Peyer's patch (tissue), 4 donors: ENCODE results near the gene PTPN2. TPM values are rescaled to one million over a fixed set of nuclear protein-coding genes. Genes with fewer than 3 reads are reported as not detected.

Experiments
- DNase-seq, 3 donors: peaks; one replicate each; pipeline ENCODE4 v3.0.0-alpha.2; 2017 to 2019
- H3K27ac ChIP-seq, 4 donors: fragments of 200-600 bp; sonication (generic); one replicate each; pipeline ENCODE4 v1.5.1; 2016 to 2019
- H3K27me3 ChIP-seq, 2 donors: fragments of 200-600 bp; sonication (generic); one replicate each; pipeline ENCODE4 v1.5.1; 2019
- H3K36me3 ChIP-seq, 3 donors: fragments of 200-600 bp; sonication (generic); one replicate each; pipeline ENCODE4 v1.5.1; 2016 to 2019
- H3K4me1 ChIP-seq, 4 donors: fragments of 200-600 bp; sonication (generic); one replicate each; pipeline ENCODE4 v1.5.1; 2016 to 2019
- H3K4me3 ChIP-seq, 4 donors: fragments of 200-600 bp; sonication (generic); 1 replicate in 3 of 4; 2 replicates in 1 of 4; pipeline ENCODE4 v1.5.1; 2016 to 2019; ENCODE audit warnings: mild to moderate bottlenecking in 1 of 4
- H3K9me3 ChIP-seq, 4 donors: fragments of 200-600 bp; sonication (generic); one replicate each; pipeline ENCODE4 v1.5.1; 2016 to 2019; ENCODE audit warnings: mild to moderate bottlenecking in 1 of 4
- POLR2A ChIP-seq, 2 donors: fragments of 450-650 bp; IDR thresholded peaks; one replicate each; pipeline ENCODE4 v1.5.1; 2017; ENCODE audit warnings: antibody characterized with exemption in 2 of 2, mild to moderate bottlenecking in 2 of 2, moderate library complexity in 2 of 2
- small RNA-seq, 2 donors: library from RNA; depleted of rRNA; stranded (forward); fragments of <200 nt; gene quantifications; one replicate each; pipeline ENCODE3, GENCODE V24; 2016
- total RNA-seq, 4 donors: library from RNA; depleted of rRNA; stranded (reverse); fragments of >200 nt; gene quantifications; one replicate each; pipeline ENCODE4 v1.1.0, GENCODE V29; 2016
- TF ChIP-seq, protein P1 (sequence below), 6 experiments: fragments of 450-650 bp in 4 of 6; fragments of 200-600 bp in 2 of 6; sonication (generic) in 1 of 6; IDR thresholded peaks; one replicate each; pipeline ENCODE4 v1.5.1; 2017 to 2019; ENCODE audit warnings: antibody characterized with exemption in 6 of 6, mild to moderate bottlenecking in 3 of 6, moderate library complexity in 1 of 6

Gene PTPN2
- total RNA-seq, 4 donors from 2014 or later, result 28.9 to 43.7 (median 29.3) TPM

DNA sequence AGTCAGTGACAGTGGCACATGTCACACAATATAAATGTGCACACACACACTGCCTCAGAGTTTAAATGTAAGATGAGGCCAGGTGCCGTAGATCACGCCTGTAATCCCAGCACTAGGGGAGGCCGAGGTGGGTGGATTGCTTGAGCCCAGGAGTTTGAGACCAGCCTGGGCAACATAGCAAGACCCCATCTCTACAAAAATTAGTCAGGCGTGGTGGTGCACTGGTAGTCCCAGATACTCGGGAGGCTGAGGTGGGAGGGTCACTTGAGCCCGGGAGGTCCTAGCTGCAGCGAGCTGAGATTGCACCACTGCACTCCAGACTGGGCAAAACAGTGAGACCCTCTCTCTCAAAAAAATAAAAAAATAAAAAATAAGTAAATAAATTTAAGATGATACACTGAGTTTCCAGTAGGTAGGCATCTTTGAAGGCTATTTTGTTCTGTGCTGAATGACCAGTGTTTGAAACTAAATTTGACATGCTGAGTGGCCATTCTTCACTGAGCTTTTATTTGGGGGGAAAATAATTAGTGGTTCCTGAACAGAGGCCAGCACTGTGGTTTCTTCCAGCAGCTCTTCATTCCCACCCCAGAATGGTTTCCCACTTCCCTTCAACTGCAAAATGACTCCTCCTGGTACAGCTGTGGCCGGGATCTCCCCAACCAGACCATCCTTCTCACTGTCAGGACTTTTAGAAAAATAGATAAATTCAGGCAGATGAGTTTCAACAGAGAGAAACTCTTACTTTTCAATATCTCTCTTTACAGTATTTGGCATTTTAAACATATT is 136.3 kb downstream of the PTPN2 start:
- Histone ChIP-seq H3K4me3 (no peak overlapping the region), H3K27ac (no peak overlapping the region), H3K36me3 (no peaks in the 10 kb centered on the region), H3K27me3 (no peaks in the 10 kb centered on the region), H3K4me1 (no peaks in the 10 kb centered on the region), H3K9me3 (no peaks in the 10 kb centered on the region)
- DNase-seq, result no peak
- TF ChIP-seq, protein P1, sequence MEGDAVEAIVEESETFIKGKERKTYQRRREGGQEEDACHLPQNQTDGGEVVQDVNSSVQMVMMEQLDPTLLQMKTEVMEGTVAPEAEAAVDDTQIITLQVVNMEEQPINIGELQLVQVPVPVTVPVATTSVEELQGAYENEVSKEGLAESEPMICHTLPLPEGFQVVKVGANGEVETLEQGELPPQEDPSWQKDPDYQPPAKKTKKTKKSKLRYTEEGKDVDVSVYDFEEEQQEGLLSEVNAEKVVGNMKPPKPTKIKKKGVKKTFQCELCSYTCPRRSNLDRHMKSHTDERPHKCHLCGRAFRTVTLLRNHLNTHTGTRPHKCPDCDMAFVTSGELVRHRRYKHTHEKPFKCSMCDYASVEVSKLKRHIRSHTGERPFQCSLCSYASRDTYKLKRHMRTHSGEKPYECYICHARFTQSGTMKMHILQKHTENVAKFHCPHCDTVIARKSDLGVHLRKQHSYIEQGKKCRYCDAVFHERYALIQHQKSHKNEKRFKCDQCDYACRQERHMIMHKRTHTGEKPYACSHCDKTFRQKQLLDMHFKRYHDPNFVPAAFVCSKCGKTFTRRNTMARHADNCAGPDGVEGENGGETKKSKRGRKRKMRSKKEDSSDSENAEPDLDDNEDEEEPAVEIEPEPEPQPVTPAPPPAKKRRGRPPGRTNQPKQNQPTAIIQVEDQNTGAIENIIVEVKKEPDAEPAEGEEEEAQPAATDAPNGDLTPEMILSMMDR (IDR thresholded peaks at IDR 0.05), result no peak
- no peak for TF ChIP-seq POLR2A (IDR thresholded peaks at IDR 0.05)

DNA sequence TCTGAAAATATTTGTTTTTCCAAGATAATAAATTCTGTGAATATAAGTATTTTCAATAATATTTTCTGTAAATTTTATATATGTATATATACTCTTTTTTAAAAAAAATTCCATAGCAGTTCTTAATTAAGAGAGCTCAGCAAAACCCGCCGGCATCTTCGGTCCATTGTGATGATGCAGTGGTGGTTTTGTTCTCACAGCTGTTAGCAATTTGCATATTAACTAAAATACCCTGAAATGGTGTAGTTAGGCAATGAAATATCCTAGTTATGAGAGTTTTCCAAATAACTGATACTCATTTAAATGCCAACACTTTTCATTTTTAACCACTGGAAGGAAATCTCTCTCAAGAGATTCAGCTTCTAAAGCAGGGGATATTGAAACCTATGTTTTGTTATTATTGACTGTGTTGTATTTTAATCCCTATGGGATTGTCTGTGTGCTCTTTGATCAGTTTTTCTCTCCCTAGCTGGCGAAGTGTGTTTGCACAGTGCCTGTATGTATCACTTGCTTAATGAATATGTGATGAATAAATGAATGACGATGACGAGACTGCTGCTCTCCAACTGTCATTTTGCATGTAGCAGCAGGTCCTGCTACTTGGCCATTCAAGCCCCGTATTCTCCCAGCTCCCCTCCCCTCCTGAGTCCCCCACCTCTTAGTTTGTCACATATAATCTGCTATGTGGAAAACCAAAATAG is 138.8 kb downstream of the PTPN2 start:
- Histone ChIP-seq H3K9me3 (no peaks in the 10 kb centered on the region), H3K27me3 (no peaks in the 10 kb centered on the region), H3K4me1 (no peaks in the 10 kb centered on the region), H3K36me3 (no peaks in the 10 kb centered on the region), H3K4me3 (no peak overlapping the region), H3K27ac (no peak overlapping the region)
- no peak for DNase-seq
- no peak for TF ChIP-seq POLR2A (IDR thresholded peaks at IDR 0.05)
- TF ChIP-seq, protein P1 (IDR thresholded peaks at IDR 0.05), result no peak

DNA sequence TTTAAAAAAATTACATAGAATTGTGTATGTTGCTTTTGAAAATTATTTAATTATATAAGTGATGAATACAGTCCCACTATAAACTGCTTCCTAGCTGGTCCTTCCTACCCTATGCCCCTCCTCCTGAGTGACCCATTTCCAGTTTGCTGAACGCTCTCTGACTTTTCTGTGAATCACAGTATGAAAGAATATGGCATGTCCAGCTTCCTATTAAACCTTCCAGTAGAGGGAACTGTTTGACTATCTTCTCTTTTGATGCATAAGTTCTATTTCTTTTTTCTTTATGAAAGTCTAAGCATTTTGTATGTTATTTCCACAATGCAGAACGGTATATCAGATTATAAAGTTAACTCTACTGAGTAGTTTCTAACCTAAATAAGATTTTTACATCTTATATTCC is 139.9 kb downstream of the PTPN2 start:
- no peaks in the 10 kb centered on the region for H3K4me1 ChIP-seq
- no peak overlapping the region for H3K27ac ChIP-seq
- H3K27me3 ChIP-seq, result no peaks in the 10 kb centered on the region
- H3K4me3 ChIP-seq, result no peak overlapping the region
- H3K36me3 ChIP-seq, result no peaks in the 10 kb centered on the region
- DNase-seq, result no peak
- no peaks in the 10 kb centered on the region for H3K9me3 ChIP-seq
- TF ChIP-seq, protein P1 (IDR thresholded peaks at IDR 0.05), result peak in 4 of 6 experiments; percentile 49 to 69 (median 61)
- no peak for TF ChIP-seq POLR2A (IDR thresholded peaks at IDR 0.05)

DNA sequence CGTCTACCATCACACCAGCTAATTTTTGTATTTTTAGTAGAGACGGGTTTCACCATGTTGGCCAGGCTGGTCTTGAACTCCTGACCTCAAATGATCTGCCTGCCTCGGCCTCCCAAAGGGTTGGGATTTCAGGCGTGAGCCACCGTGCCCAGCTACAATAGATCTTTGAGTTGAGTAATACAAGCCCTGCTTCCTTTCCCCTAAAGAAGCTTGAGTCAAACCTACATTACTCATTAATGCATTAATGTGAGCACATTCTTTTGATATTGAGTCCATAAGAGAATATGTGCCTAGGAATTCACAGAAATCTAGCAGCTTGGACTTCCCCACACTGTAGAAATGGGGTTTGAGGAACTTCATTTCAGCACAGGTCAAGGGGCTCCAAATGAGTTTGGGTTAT is 141.6 kb downstream of the PTPN2 start:
- DNase-seq, result no peak
- TF ChIP-seq, protein P1 (IDR thresholded peaks at IDR 0.05), result no peak
- TF ChIP-seq POLR2A (IDR thresholded peaks at IDR 0.05), result no peak
- H3K4me1 ChIP-seq, result no peaks in the 10 kb centered on the region

More for the DNA sequence above, 141.6 kb downstream of the PTPN2 start:
- Histone ChIP-seq H3K9me3 (no peaks in the 10 kb centered on the region), H3K27me3 (no peaks in the 10 kb centered on the region), H3K27ac (no peak overlapping the region), H3K4me3 (no peak overlapping the region), H3K36me3 (no peaks in the 10 kb centered on the region)

Small RNA genes within 50 kb of the gene (small RNA-seq; reads per million reads assigned to genes)
- 0 reads per million in 2 donors for gene RF00019

Other genes starting within 250 kb of the PTPN2 start
- 10 to 100 TPM in 1 of 4 donors, 1 to 10 TPM in 3; 4.7 to 49.5 (median 7.1) TPM for gene SPIRE1, start 226.1 kb downstream of the PTPN2 start, total RNA-seq
- 10 to 100 TPM; 11.5 to 28.2 (median 15.5) TPM for gene CEP76, start 181.5 kb downstream of the PTPN2 start, total RNA-seq
- gene PSMG2, start 181.2 kb downstream of the PTPN2 start, total RNA-seq, result 10 to 100 TPM; 49.2 to 55.3 (median 51.2) TPM
- 10 to 100 TPM; 18.6 to 38.0 (median 25.3) TPM for gene SEH1L, start 63.8 kb upstream of the PTPN2 start, total RNA-seq
- gene CEP192, start 107.1 kb upstream of the PTPN2 start, total RNA-seq, result 10 to 100 TPM; 21.9 to 44.6 (median 36.9) TPM